GM18520 (cell line): ENCODE data around the gene ROPN1B.

Experiments
- ATAC-seq: cut with Tn5 transposase; IDR thresholded peaks from one replicate; pipeline ENCODE4 v1.9.1; 2021; ENCODE audit not compliant: unreplicated experiment

ROPN1B gene

DNA sequence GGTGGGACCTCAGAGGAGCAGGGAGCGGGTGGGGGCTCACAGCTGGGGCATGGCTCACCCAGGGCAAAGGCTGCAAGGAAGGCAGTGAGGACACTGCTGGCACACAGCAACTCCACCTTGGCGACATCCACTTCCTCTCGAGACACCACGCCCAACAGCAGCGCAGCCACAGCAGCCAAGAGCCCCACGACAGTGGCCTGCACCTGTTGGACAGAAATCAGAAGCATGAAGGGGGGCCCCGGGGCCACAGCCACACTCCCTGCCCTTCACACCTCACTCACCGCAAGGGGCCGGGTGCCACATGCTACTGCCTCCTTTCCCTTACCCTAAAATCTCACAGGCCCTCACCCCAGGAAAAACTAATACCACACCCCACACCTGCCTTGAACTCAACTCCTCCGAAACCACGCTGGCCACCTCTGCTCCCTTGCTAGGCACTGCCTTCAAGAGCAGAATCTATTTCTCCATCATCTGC, 57.3 kb downstream of the ROPN1B start:
- ATAC-seq = no peak

DNA sequence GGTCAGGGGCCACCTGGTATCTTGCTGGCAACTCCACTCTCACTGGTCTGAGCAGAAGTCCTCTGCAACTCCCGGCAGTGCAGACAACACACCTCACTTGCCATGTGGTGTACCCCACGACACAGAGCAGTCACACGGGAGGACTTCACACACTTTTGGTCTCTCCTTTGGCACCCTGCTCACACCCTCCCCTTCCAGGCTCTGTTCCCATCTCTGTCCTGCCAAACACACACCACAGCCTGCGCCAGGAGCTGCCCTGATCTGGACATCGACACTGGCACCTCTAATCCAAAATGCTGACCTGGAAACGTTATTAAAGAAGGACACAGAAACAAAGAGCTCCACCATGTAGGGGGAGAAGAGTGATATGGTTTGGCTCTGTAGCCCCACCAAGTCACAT, 57.8 kb downstream of the ROPN1B start:
- no peak for ATAC-seq

GRCh38 chr3:126028096-126028495, 59.1 kb downstream of the ROPN1B start:
- no peak for ATAC-seq

DNA sequence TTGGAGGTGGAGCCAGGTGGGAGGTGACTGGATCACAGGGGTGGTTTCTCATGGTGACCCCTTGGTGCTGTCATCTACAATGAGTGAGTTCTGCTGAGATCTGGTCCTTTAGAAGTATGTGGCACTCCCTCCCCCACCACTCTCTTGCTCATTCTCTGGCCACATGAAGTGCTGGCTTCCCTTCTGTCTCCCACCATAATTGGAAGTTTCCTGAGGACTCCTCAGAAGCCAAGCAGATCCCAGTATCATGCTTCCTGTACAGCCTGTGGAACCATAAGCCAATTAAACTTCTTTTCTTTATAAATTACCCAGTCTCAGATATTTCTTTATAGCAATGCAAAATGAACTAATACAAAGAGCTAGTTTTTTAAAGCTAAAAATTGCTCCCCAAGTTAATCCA, 60.3 kb downstream of the ROPN1B start:
- ATAC-seq = no peak

- no peak for ATAC-seq
Measured at GRCh38 chr3:126030455-126030854, 61.5 kb downstream of the ROPN1B start.

DNA sequence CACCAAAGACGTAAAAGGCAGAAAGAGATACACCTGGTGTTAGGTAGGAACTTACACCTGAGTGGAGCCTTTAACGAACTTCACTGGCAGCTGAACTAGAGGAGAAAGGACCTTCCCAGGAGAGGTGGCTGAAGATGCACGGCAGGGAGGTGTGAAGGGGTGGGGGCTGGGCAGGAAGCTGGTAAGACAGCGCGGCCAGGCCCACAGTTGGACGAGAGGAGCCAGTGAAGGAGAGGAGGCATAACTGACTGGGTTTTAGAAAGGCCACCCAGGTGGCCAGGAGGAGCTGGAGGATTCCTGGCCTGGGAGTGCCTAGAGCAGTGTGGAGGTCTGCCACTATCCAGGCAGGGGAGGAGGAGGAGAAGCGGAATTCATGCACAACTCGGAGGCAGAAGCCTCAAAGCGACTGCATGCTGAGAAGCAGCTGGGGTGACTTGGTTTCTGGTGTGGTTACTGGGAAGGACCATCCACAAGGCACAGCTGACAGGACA, 63.0 kb downstream of the ROPN1B start:
- ATAC-seq = no peak
